SU-DHL-6 (cell line): ENCODE data around the gene ARID5B.
"Not testable (repeated sequence)": the region's sequence is repeated elsewhere in the genome, so short reads cannot be mapped to it uniquely, and the experiment has no call there.

Source experiments
- H2AFZ ChIP-seq: fragments of 200-600 bp; sonication (generic); 2 replicates; pipeline ENCODE4 v1.6.1; 2014; ENCODE audit warnings: low read depth, mild to moderate bottlenecking, moderate library complexity, mixed read lengths, antibody characterized with exemption, low read length; ENCODE audit not compliant: severe bottlenecking
- H3F3A ChIP-seq: fragments of 200-600 bp; shearing (Covaris generic); 2 replicates; pipeline ENCODE4 v1.6.0; 2016; ENCODE audit warnings: antibody characterized with exemption, mild to moderate bottlenecking; ENCODE audit not compliant: insufficient read depth
- H3K27ac ChIP-seq: fragments of 200-600 bp; sonication (generic); 2 replicates; pipeline ENCODE4 v1.5.1; 2016; ENCODE audit warnings: low read depth, mild to moderate bottlenecking, low read length, moderate library complexity, mixed read lengths
- H3K27me3 ChIP-seq: fragments of 200-600 bp; sonication (generic), shearing (Covaris generic); 2 replicates; pipeline ENCODE4 v1.6.0; 2014; ENCODE audit warnings: mild to moderate bottlenecking, low read length
- H3K36me3 ChIP-seq: fragments of 200-600 bp; sonication (generic); 2 replicates; pipeline ENCODE4 v1.6.1; 2014; ENCODE audit warnings: mild to moderate bottlenecking, low read length, mixed read lengths
- H3K4me2 ChIP-seq: fragments of 300-600, 200-600 bp; shearing (Covaris generic), sonication (generic); 2 replicates; pipeline ENCODE4 v1.6.0; 2014; ENCODE audit warnings: low read length, low read depth, mild to moderate bottlenecking; ENCODE audit not compliant: poor library complexity, severe bottlenecking
- H3K4me3 ChIP-seq: fragments of 200-600 bp; sonication (generic); 2 replicates; pipeline ENCODE4 v1.5.1; 2014; ENCODE audit warnings: antibody characterized with exemption, low read length, mild to moderate bottlenecking, mixed read lengths; ENCODE audit not compliant: insufficient read depth, poor library complexity, severe bottlenecking
- H3K79me2 ChIP-seq: fragments of 200-600 bp; sonication (generic); 2 replicates; pipeline ENCODE4 v1.6.1; 2014; ENCODE audit warnings: mild to moderate bottlenecking, low read length, moderate library complexity; ENCODE audit not compliant: insufficient read depth
- H3K9ac ChIP-seq: fragments of 200-600 bp; sonication (generic); 2 replicates; pipeline ENCODE4 v1.7.0; 2014; ENCODE audit warnings: mild to moderate bottlenecking, low read length
- H3K9me2 ChIP-seq: fragments of 200-600 bp; sonication (generic); replicated peaks from 2 replicates; pipeline ENCODE4 v1.6.1; 2014; ENCODE audit warnings: low read length; ENCODE audit not compliant: insufficient read depth
- H3K9me3 ChIP-seq: fragments of 200-600 bp; sonication (generic); 2 replicates; pipeline ENCODE4 v1.6.1; 2014; ENCODE audit warnings: low read length, mixed read lengths; ENCODE audit not compliant: insufficient read depth
- H4K20me1 ChIP-seq: fragments of 200-600 bp; sonication (generic); 2 replicates; pipeline ENCODE4 v1.6.1; 2014; ENCODE audit warnings: low read depth, mild to moderate bottlenecking, antibody characterized with exemption, low read length, moderate library complexity, mixed read lengths
- EZH2phosphoT487 ChIP-seq: fragments of 200-600 bp; sonication (generic), shearing (Covaris generic); conservative IDR thresholded peaks from 2 replicates; pipeline ENCODE4 v1.6.1; 2018; ENCODE audit warnings: mild to moderate bottlenecking, antibody characterized with exemption, low read length, moderate library complexity, mixed read lengths
- TF ChIP-seq, protein P1 (sequence below): fragments of 200-600 bp; sonication (generic); IDR thresholded peaks from one replicate; pipeline ENCODE4 v1.5.1; 2017; ENCODE audit warnings: antibody characterized with exemption, mild to moderate bottlenecking, low read length, moderate library complexity; ENCODE audit not compliant: insufficient read depth, poor library complexity, severe bottlenecking

Gene ARID5B

DNA sequence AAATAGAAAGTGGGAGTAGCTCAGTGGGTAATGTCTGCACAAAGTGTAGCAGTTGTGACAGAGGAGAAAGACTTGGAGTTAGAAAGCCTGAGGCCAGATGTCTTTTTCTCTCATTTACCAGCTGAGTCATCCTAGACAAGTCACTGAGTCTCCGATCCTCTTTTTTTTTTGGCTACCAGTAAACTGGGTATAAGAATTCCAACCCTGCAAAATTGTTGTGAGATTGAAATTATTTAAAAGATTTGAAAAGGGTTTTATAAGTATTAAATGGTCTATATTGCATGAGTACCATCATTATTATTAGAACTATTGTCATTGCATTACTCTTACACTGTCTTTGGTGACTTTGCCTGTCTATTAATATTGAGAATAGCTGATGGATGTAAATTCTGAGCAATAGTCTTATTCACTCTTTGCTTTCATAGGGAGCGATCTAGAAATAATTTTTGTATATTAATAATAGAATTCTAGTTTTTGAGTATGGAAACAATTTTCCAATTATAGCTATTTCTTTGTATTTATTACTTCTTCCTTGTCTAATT lies 74.0 kb downstream of the ARID5B start:
- no peak overlapping the region for H2AFZ ChIP-seq
- H3F3A ChIP-seq, result peaks cover 44% of the 10 kb centered on the region
- no peaks in the 10 kb centered on the region for H4K20me1 ChIP-seq
- H3K4me3 ChIP-seq, result no peak overlapping the region
- H3K79me2 ChIP-seq, result peaks cover 74% of the 10 kb centered on the region
- peak overlapping the region; percentile 99 for H3K27ac ChIP-seq
- no peak for TF ChIP-seq EZH2phosphoT487
- TF ChIP-seq, protein P1, sequence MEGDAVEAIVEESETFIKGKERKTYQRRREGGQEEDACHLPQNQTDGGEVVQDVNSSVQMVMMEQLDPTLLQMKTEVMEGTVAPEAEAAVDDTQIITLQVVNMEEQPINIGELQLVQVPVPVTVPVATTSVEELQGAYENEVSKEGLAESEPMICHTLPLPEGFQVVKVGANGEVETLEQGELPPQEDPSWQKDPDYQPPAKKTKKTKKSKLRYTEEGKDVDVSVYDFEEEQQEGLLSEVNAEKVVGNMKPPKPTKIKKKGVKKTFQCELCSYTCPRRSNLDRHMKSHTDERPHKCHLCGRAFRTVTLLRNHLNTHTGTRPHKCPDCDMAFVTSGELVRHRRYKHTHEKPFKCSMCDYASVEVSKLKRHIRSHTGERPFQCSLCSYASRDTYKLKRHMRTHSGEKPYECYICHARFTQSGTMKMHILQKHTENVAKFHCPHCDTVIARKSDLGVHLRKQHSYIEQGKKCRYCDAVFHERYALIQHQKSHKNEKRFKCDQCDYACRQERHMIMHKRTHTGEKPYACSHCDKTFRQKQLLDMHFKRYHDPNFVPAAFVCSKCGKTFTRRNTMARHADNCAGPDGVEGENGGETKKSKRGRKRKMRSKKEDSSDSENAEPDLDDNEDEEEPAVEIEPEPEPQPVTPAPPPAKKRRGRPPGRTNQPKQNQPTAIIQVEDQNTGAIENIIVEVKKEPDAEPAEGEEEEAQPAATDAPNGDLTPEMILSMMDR, result no peak
- H3K9me2 ChIP-seq, result no peaks in the 10 kb centered on the region
- H3K27me3 ChIP-seq, result no peaks in the 10 kb centered on the region
- H3K9me3 ChIP-seq, result no peaks in the 10 kb centered on the region
- peak overlapping the region; percentile 67 for H3K4me2 ChIP-seq
- peaks cover 13% of the 10 kb centered on the region for H3K36me3 ChIP-seq
- peak overlapping the region; percentile 47 for H3K9ac ChIP-seq

- peaks cover 13% of the 10 kb centered on the region for H3K36me3 ChIP-seq
- peak overlapping the region; percentile 99 for H3K27ac ChIP-seq
- H2AFZ ChIP-seq, H3K9ac ChIP-seq, H3K9me3 ChIP-seq, H3K9me2 ChIP-seq, H3K4me3 ChIP-seq, H3K4me2 ChIP-seq, H4K20me1 ChIP-seq, H3K27me3 ChIP-seq: not testable (repeated sequence)
- peaks cover 56% of the 10 kb centered on the region for H3F3A ChIP-seq
- H3K79me2 ChIP-seq, result peaks cover 76% of the 10 kb centered on the region
These were observed 75.6 kb downstream of the ARID5B start for GRCh38 chr10:61976951-61977721.

DNA sequence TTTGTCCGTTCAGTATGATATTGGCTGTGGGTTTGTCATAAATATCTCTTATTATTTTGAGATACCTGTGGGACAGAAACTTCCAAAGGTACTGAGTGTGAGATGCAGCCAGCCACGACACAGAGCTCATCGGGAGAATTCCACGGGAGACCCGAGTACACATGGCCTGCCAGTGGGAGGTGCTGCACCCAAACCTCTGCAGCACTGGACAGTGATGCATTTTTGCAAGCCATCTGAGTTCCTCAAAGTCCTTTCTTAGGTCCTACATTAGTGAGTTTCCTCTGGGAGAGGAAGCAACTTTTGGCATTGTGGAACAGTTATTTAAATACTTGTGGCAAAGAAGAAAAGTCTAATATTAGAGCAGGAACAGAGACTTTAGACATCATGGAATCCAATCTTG lies 77.5 kb downstream of the ARID5B start:
- Histone ChIP-seq H3K79me2 (peaks cover 73% of the 10 kb centered on the region), H3K4me2 (no peak overlapping the region), H3K36me3 (peaks cover 13% of the 10 kb centered on the region)

More for the DNA sequence above, 77.5 kb downstream of the ARID5B start:
- TF ChIP-seq, protein P1, result no peak
- TF ChIP-seq EZH2phosphoT487, result no peak
- H3F3A ChIP-seq, result peaks cover 65% of the 10 kb centered on the region
- no peaks in the 10 kb centered on the region for H3K9me2 ChIP-seq
- no peaks in the 10 kb centered on the region for H3K27me3 ChIP-seq
- no peak overlapping the region for H3K9ac ChIP-seq
- H2AFZ ChIP-seq, result no peak overlapping the region
- H3K4me3 ChIP-seq, result no peak overlapping the region
- no peaks in the 10 kb centered on the region for H4K20me1 ChIP-seq
- H3K27ac ChIP-seq, result peak overlapping the region; percentile 50
- H3K9me3 ChIP-seq, result no peaks in the 10 kb centered on the region
